HG02884 (cell line): ENCODE measurements around the gene ITGB2.
"Not testable (repeated sequence)": the region's sequence is repeated elsewhere in the genome, so short reads cannot be mapped to it uniquely, and the experiment has no call there.

ENCODE experiments used
- ATAC-seq: cut with Tn5 transposase; IDR thresholded peaks from one replicate; pipeline ENCODE4 v1.9.1; 2021; ENCODE audit warnings: mild to moderate bottlenecking, moderate library complexity; ENCODE audit not compliant: unreplicated experiment

Gene ITGB2

DNA sequence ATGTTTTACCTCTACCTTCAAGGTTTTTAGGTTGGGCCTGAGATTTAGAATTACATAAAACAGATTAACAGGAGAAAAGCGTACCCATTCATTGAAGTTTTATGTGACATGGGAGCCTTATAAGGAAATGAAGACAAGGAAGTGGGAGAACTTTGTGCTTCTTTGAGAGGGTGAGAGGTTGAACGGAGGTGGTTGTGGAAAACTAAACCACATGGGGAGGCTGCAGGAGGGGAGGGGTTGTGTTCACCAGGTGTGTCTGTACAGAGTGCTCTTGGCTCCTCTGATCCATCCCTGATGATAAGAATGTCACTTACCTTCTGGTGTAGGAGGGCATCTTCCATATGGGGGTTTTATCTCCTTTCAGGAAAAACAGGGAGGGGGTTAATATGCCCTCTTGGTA lies 21.9 kb upstream of the ITGB2 start:
- no peak for ATAC-seq

DNA sequence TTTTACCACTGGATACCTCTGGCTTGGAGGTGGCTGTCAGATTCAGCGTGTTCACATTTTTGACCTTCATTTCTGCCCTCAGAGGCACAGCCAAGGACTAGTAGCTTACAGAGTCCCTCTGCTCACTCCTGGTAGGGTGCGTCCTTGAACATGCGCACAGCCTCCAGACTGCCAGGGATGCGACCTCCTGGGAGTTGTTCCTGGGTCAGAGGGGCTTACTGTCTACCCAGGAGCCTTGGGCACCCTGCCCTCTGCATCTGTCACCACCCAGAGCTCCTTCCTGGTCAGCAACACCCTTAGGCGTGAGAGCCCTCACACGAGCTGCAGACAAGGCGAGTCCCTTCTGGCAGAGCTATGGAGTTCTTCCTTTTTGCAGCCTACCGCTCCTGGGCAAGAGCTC lies 20.9 kb upstream of the ITGB2 start:
- no peak for ATAC-seq

DNA sequence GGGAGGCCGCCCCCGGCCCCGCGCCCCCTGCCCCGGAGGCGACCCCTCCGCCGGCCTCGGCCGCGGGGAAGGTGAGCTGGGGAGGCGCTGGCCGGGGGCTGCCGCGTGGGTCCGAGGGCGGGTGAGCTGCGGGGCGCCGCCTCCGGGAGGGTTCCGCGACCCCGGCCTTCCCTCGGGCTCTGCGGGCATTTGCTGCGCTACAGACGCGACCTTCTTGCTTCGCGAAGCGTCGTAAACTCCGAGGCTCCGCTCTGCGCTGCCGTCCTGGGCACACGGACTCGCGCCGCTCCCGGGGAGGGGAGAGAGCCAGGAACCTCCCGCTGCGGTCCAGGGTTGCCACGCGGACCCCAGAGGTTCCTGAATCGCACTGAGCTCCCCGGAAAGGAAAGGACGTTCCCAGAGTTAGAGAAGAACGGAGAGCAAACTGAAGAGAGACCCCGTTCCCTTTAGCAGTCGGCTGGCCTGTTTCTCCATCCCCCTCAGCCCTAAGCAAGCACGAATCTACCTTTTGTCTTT lies 19.5 kb upstream of the ITGB2 start:
- ATAC-seq, result peak; percentile 24

DNA sequence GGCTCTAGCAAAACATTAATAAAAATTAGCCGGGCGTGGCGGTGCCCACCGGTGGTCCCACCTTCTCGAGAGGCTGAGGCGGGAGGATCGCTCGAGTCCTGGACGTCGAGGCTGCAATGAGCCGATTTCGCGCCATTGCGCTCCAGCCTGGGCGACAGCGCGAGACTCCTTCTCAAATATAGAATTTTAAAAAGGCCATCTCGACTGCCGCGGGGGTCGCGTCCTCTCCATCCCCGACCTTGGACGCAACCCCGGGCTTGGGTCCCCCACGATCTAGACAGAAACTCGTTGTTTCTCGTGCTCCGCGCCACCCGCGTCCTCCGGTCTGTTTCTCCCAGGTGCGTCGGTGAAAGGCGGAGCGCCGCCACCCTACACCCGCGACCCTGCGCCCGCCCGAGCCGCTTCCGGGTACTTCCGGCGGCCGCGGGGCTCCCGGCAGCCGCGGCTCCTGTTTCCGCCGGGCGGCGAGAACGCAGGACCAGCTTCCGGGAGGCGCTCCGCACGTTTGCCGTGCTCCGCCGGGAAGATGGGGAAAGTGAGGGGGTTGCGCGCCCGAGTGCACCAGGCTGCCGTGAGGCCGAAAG lies 18.9 kb upstream of the ITGB2 start, which contains the start of gene SLX9:
Gene SLX9 (plus strand): TSS at position 498 of the 584 bp plus-strand sequence. CDS start 29 bp downstream, at position 527.
- ATAC-seq, result peak; percentile 69

DNA sequence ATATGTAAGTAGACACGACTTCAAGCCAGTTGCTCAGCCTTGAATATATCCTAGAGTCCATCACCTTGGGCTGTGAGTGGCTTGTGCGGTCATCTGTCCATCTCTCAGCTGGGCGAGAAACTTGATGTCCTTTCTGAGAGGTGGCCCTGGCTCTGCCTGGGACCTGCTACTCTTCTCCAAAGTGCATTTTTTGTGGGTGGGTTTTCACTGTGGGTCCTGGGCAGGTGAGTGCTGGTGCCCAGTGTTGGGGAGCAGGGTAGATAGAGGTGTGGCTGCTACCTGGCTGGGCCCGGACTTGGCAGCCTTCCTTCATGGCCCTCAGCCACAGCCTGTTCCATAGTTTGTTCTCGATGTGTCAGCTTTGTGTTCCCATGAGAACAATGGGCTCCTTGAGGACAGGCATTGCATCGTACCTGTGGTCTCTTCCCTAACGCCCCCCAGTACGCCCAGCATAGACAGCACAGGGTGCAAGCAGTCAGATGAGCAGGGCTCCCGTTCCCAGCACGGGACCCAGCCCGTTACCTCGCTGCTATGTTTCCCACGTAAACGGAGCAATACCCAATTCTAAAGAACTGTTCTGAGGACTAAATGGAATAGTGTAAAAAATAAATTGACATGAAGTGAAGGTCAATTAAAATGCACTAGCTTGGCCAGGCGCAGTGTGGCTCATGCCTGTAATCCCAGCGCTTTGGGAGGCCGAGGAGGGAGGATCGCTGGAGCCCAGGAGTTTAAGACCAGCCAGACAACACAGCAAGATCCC lies 18.3 kb upstream of the ITGB2 start:
- no peak for ATAC-seq

DNA sequence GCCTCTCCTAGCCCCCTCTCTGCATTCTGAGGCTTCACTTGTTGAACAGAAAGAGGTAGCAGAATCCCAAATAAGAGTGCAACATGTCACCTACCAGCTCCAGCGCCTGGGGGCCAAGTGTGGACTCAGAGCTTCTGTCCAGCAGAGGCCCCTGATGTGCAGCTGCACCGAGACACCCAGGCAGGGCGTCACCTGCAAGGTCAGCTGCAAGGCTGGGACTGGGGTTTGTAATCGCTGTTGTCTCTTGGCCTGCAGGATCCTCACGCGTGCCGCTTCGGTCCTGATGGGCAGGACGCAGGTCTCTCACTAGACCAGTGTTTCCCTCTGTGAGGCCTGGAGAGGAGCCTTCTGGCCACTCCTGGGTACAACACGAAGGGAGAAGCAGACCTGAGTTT lies 14.8 kb upstream of the ITGB2 start:
- ATAC-seq, result no peak

DNA sequence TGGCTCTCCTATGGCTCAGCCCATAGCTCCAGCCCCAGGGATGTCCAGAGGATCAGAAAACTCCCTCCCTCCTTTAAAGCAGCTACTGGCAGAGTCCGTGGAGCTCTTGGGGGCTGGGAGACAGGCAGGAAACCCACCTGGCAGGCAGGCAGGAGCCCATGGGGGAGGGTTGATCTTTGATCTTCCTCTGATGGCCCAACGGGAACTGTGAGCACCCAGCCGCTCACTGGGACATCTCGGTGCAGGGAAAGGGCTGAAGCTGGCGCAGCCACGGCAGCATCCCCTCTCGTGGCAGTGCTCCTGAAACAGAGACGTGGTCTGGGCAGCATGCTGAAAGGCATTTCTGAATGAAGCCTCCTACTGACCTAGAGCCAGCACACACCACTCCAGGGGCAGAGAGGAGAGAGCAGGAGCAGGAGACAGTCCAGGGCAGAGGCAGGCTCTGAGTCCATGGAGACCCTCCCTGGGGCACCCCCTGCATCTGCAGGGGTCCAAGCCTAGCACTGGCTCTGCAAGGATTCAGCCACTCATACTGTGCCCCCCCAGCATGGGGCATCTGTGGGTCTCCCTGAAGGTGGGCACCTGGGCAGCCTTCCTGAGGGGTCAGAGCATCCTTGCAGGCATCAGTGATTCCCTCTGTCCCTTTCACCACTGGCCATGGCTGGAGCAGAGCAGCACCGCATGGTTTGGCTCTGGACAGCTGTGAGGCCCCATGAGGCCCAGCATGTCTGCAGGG lies 14.3 kb upstream of the ITGB2 start:
- ATAC-seq, result no peak

DNA sequence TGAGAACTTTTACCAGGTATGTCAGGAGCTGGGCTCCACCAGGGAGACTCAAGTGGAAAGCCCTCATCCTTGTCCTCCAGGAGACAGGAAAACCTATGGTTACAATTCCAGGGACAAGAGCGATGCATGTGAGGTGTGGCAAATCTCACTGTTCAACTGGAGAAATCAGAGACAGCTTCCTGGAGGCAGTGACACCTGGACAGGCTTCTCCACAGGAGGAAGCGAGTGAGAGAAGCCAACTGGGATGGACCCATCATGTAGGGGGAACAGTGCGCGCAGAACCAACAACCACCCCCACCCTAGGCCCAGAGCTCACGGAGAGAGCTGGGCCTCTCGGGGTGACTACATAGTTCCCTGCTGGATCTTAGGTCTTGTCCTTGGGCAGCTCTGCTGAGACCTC lies 13.6 kb upstream of the ITGB2 start:
- ATAC-seq, result no peak

DNA sequence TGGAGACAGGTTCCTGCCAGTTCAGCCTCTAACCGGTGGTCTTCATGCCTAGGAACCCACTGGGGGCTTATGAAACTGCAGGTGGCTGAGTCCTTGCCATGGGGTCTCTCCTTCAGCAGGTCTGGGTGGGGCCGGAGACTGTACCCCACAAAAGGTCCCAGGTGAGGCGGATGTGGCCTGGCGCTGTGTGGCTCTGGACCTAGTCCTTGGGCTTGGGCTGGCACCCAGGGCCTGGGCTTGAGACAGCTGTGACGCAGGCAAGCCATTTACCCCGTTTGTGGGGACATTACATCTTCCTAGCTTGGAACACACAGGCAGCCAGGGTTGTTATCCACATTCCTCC lies 13.2 kb upstream of the ITGB2 start:
- ATAC-seq, result no peak

DNA sequence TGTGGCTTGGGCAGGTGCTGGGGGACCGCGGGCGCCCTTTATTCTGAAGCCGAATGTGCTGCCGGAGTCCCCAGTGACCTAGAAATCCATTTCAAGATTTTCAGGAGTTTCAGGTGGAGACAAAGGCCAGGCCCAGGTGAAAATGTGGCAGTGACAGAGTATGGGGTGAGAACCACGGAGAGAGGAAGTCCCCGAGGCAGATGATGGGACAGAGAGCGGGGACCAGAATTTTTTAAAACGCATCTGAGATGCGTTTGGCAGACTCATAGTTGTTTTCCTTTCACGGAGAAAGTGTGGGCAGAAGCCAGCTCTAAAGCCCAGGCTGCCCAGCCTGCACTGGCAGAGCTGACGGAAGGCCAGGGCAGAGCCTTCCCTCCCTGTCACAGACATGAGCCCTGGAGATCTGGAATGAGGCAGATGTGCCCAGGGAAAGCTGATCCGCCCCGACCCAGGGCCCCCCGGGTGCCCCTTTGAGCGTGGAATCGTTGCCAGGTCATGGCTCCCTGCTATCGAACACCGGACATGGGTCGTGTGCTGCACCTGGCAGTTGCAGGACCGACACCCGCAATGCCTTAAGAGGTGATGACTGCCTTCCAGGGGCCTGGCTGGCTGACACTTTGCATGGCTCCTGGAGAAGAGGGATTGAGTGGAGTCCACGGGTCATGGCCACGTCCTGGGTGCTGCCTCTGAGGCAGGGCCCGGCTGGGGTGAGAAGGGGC lies 12.7 kb upstream of the ITGB2 start:
- ATAC-seq, result no peak

DNA sequence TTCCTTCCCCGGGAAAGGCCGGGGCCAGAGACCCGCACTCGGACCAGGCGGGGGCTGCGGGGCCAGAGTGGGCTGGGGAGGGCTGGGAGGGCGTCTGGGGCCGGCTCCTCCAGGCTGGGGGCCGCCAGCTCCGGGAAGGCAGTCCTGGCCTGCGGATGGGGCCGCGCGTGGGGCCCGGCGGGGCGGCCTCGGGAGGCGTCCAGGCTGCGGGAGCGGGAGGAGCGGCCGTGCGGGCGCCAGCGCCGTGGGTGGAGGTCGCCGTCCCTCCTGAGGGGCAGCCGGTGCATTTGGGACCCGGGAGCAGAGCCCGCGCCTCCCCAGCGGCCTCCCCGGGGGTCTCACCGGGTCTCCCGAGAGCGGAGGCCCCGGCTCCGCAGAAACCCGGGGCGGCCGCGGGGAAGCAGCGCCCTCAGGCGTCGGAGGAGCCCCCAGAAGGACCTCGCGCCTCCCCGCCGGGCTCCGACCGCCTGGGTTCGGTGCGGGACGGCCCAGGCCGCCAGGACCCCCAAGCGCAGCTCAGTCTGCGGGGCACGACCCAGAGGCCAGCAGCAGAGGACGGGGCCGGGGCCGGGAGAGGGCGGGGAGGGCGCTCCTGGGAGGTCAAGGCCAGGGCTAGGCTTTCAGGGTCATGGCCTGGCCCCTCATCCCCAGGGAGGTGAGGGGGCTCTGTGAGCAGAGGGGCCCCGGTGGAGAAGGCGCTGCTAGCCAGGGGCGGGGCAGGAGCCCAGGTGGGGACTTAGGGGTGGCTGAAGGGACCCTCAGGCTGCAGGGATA lies 11.9 kb upstream of the ITGB2 start:
- no peak for ATAC-seq

DNA sequence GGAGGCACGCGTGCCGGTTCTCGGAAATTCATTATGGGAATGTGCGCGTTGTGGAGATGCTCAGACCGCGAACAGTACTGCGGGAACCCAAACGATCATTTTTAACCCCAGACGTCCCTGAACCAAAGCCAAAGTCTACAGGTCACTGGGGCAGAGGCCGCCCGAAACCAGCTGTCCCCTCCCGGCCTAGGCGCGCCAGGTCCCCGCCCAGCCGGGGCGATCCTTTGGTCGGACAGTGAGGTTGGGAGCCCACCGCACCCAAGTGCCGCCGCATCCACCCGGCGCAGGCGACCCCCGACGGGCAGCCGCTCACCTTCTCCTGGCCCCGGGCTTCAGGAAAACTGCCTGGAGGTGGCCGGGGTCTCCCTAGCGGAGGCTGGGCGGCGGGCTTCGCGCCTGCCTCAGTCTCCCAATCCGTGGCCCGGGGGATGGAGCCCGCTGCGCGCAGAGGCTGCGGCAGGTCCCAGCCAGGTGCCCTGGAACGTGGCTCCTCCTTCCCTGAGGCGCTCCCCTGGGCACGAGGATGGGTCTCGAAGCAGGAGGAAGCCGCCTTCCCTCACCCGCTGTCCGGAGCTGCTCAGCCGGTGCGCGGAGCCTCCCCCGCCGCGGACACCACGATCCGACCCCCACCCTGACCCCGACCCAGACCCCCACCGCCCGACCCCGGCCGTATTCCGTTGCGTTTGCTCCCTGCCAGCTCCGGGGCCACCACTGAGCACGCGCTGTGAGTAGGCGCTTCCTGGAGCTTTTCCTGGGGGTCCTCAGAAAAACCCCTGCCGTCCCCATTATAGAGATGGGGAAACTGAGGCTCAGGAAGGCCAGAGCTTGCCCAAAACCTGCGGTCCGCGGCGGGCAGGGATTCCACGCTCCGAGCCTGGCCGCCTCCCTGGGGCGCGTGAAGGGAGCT lies 11.1 kb upstream of the ITGB2 start:
- ATAC-seq, result no peak

DNA sequence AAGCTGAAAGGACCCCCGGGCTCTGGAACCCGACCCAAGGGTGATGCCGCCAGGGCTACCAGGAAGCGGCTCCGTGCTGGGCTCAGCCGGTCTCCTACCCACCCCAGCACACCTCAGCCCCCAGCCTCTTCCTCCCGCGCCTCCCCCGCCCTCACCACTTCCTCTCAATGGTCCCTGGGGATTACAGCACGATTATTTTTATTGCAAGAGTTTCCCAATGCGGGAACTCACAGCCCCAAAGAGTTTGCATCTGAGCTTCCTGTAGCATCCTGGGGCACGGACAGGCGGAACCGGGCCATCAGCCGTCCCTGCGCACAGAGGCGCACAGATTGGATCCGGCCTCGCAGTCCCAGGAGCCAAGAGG lies 10.4 kb upstream of the ITGB2 start:
- ATAC-seq, result no peak

DNA sequence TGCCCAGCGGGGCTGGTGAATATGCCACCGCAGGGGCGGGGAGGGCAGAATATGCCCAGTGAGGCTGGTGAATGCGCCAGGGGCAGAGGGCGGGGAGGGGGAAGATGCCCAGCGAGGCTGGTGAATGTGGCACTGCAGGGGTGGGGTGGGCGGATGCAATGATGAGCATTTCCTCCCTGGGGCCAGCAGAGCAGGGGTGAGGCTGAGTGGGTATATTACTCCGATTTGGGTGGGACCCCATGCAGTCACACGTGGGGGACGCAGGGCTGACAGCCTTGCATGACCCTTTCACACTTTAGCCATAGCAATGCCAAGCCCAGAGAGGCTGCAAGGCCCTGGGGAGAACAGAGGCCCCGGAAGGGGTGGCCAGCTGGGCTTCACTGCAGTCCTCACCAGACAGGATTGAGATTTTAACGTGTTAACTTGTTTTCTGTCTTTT lies 9.9 kb upstream of the ITGB2 start:
- ATAC-seq, result no peak

DNA sequence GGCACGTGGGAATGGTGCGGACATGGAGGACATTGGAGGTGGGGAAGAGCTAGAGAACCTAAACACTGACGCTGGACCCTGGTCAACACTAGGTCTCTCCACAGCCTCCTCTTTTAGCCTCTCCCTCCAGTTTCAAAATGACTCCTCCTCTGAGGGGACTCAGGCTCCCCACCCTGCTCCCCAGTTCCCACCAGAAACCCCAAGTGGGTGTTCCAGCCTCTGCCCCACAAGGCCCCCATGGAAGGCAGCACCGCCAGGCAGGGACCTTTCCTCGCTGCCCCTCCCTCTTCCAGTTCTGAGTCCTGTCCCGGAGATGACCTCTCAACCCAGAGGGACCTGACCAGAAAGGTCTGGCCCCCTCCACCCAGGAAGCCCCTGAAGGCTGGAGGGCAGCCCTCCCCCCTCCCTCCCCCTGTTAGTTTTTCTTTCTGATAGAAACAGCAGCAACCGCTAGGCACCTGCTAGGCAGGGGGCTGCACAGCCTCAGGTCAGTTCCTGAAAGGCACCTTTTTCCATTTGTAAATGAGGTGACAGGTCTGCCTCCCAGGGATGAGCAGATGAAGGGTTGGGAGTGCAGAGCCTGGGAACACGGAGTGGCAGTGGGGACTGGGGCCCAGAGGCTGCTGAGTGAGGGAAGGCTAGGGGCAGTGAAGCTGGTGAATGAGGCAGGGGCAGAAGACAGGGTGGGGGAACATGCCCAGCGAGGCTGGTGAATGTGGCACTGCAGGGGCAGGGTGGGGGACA lies 9.3 kb upstream of the ITGB2 start:
- no peak for ATAC-seq

DNA sequence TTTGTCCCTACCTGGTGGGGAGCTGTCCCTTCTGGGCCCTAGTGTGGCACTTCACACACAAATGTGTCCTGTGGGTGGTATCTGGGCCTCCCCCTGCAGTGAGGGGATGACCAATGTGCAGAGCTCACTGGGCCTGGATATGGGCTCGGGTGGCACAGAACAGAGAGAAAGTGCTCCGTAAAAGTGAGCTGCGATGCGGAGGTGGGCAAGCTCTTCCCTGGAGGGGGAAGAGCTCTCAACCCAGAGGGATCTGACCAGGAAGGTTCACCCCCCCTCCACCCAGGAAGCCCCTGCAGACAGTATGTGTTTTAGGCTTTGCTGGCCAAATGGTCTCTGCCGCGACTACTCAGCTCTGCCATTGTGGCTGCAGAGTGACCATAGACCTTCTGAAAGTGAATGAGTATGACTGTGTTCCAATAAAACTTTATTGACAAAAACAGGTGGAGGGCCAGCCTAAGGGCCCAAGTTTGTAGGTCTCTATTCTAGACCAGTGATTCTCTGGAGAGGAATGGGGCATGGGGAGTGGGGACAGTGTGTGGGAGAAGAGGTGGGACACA lies 8.6 kb upstream of the ITGB2 start:
- ATAC-seq, result no peak

DNA sequence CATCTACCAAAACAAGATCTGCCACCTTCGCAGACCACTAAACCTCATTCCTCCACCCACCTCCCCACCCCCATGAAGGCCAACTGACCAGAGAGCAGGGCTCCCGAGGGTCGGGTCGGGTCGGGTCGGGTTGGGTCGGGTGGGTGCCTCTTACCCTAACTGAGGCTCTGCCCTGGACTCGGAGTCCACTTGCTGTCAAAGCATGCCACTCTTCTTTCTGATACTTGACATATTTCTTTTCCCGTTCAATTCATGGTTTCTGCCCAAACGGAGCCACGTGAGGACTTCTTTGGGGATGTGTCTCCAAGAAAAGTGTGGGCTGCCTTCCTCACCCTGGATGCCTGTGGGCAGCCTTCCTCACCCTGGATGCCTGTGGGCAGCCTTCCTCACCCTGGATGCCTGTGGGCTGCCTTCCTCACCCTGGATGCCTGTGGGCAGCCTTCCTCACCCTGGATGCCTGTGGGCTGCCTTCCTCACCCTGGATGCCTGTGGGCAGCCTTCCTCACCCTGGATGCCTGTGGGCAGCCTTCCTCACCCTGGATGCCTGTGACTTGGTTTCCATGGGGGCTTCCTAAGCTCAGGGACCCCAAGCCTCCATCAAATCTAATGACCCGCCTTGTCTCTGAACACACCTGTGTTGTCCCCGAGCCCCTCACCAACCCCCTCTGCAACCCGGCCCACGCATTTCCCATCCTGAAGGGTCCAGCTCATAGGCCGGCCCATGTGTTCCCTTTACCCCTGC lies 8.0 kb upstream of the ITGB2 start:
- ATAC-seq, result not testable (repeated sequence)
